GM19455 (cell line): Measurements from ENCODE around the gene TUBA1B.
"Not testable (repeated sequence)": the region's sequence is repeated elsewhere in the genome, so short reads cannot be mapped to it uniquely, and the experiment has no call there.

Experiments used
- ATAC-seq: cut with Tn5 transposase; IDR thresholded peaks from one replicate; pipeline ENCODE4 v1.9.1; 2021; ENCODE audit not compliant: unreplicated experiment

Gene TUBA1B

DNA sequence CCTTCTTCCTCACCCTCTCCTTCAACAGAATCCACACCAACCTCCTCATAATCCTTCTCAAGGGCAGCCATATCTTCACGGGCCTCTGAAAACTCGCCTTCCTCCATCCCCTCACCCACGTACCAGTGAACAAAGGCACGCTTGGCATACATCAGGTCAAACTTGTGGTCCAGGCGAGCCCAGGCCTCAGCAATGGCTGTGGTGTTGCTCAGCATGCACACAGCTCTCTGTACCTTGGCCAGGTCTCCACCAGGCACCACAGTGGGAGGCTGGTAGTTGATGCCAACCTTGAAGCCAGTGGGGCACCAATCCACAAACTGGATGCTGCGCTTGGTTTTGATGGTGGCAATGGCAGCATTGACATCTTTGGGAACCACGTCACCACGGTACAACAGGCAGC lies 3.2 kb downstream of the TUBA1B start:
- ATAC-seq, result not testable (repeated sequence)

- ATAC-seq, result no peak
These were observed 4.1 kb downstream of the TUBA1B start for GRCh38 chr12:49126852-49127763.

GRCh38 chr12:49121047-49121696 lies 10.0 kb downstream of the TUBA1B start:
- ATAC-seq, result no peak

GRCh38 chr12:49111206-49111605 lies 20.0 kb downstream of the TUBA1B start:
- no peak for ATAC-seq

- peak; percentile 97 for ATAC-seq
These were observed 20.6 kb downstream of the TUBA1B start, which contains the start of gene LMBR1L for GRCh38 chr12:49110464-49111155. Gene LMBR1L, minus strand, starts transcription at chr12:49110847. Its CDS starts 292 bp downstream, at chr12:49110555.

DNA sequence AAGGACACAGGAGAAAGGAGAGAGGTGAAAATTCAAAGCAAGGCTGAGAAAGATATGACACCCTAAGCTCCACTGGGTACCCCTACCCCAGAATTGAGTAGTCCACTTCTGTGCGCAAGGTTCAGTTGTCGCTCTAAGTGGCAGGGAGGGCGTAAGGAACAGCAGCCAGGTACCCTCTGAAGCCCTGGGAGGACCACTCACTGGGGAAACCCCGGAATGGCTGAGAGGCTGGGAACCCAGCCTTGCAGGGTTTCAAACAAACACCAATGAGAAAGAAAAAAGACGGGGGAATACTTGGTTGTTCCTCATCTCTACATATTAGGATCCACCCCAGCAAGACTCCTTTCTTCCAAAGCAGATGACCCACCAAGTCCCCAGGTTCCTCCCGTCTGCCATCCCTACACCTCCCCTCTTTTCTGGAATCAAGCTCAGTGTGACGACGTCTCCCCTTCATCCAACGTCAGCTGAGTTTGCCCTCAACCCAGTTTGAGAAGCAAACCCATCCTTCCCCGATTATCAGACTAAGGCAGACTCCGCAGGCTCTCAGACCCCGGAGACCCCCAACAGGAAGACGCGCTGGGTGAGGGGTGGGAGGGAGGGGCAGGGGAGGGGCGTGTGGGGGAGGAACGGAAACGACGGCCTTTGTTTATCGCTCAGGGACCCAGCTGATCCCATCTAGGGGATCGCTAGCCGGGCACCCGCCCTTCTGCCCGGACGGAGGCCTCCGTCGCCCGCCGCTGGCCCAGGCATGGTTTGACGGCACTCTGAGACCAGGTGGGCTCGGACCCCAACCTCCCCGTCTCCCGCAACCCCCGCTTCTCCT lies 21.3 kb downstream of the TUBA1B start:
- ATAC-seq, result no peak

- ATAC-seq, result no peak
These were observed 22.2 kb downstream of the TUBA1B start for GRCh38 chr12:49108958-49109404.

- no peak for ATAC-seq
These were observed 25.6 kb downstream of the TUBA1B start for GRCh38 chr12:49105504-49106084.

DNA sequence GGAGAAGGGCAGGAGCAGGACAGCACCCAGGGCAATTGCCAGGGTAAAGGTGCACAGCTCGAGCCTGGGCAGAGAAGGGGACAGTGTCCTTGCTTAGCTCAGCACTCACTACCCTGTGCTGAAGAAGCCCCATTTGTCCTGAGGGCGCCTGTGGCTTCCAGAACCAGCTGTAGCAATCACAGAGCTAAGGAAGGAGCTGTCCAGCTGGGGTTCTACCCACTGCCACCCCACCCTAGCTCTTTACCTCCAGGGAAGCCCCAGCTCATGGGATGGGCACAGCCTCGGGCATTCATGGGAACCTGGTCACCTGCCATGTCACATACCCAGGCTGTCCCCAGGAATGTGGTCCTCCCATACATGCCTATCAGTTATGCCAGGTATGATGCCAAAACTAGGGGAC lies 26.4 kb downstream of the TUBA1B start:
- ATAC-seq, result no peak

- no peak for ATAC-seq
These were observed 30.8 kb downstream of the TUBA1B start for GRCh38 chr12:49100380-49100779.

DNA sequence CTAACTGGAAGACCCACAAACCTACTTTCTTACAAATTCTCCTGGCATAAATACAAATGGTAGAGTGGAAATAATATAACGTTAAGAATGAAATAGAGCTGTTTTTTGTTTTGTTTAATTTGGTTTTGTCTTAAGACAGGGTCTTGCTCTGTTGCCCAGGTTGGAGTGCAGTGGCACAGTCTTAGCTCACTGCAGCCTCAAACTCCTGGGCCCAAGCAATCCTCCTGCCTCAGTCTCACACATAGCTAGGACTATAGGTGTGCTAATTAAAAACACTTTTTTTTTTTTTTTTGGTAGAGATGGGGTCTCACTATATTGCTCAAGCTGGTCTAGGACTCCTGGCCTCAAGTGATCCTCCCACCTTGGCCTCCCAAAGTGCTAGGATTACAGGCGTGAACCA lies 32.5 kb downstream of the TUBA1B start:
- no peak for ATAC-seq

- ATAC-seq, result no peak
These were observed 33.2 kb downstream of the TUBA1B start for GRCh38 chr12:49098035-49098451.

DNA sequence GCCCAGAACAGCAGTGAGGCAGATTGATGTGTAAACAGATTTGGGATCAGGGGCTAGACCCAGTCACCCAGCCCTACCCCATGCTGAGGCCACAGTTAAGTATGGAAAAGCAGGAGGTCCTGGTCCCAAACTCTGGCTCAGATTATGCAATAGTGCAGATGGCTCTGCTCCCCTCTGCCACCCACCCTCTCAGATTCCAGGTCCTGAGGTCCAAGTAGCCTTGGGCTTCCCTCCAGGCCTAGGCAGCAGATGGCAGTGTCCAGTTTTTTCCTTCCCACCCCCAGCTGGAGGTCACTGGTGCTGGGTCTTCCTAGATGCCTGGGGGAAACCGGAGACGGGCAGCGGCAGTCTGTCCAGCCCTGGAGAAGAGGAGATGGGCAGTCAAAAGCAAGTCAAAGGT lies 33.8 kb downstream of the TUBA1B start:
- no peak for ATAC-seq

DNA sequence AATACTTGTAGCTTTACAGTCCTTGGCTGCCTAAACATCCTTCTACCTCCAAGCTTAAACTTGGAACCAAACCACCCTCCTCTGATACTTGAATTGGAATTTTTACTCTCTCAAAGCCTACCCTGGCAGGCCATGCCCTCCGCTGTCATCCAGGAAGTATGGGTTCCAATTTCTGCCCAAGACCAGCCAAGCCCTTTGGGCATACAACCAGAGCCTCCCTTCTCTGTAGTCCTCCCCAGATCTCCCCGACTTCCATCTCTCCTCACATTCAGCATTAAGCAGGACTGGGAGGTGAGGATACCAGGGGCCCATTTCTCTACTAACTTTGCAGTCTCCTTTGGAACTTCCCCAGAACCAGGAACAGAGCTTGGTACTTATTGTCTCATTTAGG lies 36.2 kb downstream of the TUBA1B start:
- ATAC-seq, result no peak

- ATAC-seq, result no peak
These were observed 36.8 kb downstream of the TUBA1B start, which contains the start of gene DHH for GRCh38 chr12:49094160-49094974. Gene DHH, minus strand, starts transcription at chr12:49094801. Its CDS starts 289 bp downstream, at chr12:49094512.

- ATAC-seq, result no peak
These were observed 37.4 kb downstream of the TUBA1B start for GRCh38 chr12:49093792-49094159.

- no peak for ATAC-seq
These were observed 38.3 kb downstream of the TUBA1B start for GRCh38 chr12:49092816-49093406.

- no peak for ATAC-seq
These were observed 38.9 kb downstream of the TUBA1B start for GRCh38 chr12:49092086-49092815.

- no peak for ATAC-seq
These were observed 39.4 kb downstream of the TUBA1B start for GRCh38 chr12:49091836-49092085.
